Kidney epithelial cell (primary cell): ENCODE data around the gene TRIM10. TPM values are rescaled to one million over a fixed set of nuclear protein-coding genes. Genes with fewer than 3 reads are reported as not detected.

ENCODE experiments used
- DNase-seq: peaks from one replicate; pipeline ENCODE4 v3.0.0-alpha.2; 2010; ENCODE audit warnings: low read depth
- H3K27me3 ChIP-seq: 2 replicates; pipeline ENCODE4 v1.6.0; 2011; ENCODE audit warnings: low read length; ENCODE audit not compliant: control insufficient read depth, insufficient read depth
- H3K36me3 ChIP-seq: 2 replicates; pipeline ENCODE4 v1.5.1; 2011; ENCODE audit warnings: low read length; ENCODE audit not compliant: control insufficient read depth, insufficient read depth
- H3K4me3 ChIP-seq: 2 replicates; pipeline ENCODE4 v1.5.1; 2011; ENCODE audit warnings: low read depth, mild to moderate bottlenecking, control low read depth, low read length
- total RNA-seq: library from RNA; depleted of rRNA; stranded (reverse); fragments of >200 nt; gene quantifications from 2 replicates; pipeline ENCODE4 v1.2.3, GENCODE V29; 2015
- TF ChIP-seq, protein P1 (sequence below): IDR thresholded peaks from 2 replicates; pipeline ENCODE4 v1.5.1; 2011; ENCODE audit warnings: mild to moderate bottlenecking, moderate library complexity, low read length, control low read depth, inconsistent platforms; ENCODE audit not compliant: insufficient read depth, poor library complexity, severe bottlenecking

Gene TRIM10
- total RNA-seq, 1 donor from 2014 or later: not detected

DNA sequence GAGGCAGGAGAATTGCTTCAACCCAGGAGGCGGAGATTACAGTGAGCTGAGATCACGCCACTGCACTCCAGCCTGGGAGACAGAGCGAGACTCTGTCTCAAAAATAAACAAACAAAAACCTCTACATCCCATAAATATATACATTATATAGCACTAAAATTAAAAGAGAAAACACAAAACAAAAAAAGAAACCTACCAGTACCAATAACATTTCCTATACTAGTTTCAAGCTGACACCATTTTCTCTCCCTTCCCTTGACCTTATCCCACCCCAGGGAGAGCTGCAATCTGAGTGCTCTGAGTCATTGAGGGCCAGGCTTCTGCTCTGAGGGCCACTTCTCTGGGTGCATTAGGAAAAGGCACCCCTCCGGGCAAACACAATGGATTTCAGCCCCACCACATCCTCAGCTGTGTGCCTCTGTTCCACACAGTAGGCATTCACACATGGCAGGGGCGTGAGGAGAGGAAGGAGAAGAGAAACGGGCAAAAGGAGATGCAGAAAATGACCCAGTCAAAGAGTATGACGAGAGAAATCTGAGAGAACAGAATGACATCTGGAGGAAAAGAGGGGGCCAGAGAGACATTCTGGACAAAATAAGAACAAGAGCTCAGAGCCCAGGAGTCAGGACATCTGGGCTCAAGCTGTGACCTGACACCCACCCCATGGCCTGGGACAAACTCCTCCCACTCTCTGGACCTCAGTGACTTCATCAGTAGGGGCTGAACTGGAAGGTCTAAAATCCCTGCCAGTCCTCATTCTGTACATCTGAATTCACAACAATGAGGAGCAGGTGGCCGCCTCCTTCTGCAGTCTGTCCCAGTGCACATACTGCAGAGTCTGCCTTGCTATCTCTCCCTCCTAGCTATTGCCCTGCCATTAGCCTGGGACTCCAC is 34.0 kb upstream of the TRIM10 start:
- H3K4me3 ChIP-seq: no peak overlapping the region
- H3K36me3 ChIP-seq: peaks cover 4% of the 10 kb centered on the region
- TF ChIP-seq, protein P1, sequence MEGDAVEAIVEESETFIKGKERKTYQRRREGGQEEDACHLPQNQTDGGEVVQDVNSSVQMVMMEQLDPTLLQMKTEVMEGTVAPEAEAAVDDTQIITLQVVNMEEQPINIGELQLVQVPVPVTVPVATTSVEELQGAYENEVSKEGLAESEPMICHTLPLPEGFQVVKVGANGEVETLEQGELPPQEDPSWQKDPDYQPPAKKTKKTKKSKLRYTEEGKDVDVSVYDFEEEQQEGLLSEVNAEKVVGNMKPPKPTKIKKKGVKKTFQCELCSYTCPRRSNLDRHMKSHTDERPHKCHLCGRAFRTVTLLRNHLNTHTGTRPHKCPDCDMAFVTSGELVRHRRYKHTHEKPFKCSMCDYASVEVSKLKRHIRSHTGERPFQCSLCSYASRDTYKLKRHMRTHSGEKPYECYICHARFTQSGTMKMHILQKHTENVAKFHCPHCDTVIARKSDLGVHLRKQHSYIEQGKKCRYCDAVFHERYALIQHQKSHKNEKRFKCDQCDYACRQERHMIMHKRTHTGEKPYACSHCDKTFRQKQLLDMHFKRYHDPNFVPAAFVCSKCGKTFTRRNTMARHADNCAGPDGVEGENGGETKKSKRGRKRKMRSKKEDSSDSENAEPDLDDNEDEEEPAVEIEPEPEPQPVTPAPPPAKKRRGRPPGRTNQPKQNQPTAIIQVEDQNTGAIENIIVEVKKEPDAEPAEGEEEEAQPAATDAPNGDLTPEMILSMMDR: no peak
- no peaks in the 10 kb centered on the region for H3K27me3 ChIP-seq
- no peak for DNase-seq

DNA sequence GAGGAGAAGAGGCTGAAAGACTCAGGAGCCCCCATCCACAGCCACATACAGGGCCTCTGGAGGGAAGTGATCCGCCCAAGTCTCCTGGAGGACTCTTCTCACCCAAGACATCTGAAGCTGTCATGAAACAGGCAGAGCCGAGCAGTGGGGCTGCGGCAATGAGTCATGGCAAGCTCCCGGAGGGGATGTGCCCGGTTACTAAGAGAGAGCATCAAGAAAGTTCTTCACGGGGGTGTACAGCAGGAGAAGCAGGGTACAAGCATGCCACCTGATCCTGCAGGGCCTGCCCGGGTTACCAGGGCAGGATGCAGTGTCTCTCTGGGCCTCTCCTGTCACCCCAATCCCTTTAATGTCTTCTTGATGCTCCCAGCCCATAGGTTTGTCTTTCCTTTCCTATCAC is 31.1 kb upstream of the TRIM10 start:
- TF ChIP-seq, protein P1: no peak
- Histone ChIP-seq H3K27me3 (no peaks in the 10 kb centered on the region), H3K36me3 (no peaks in the 10 kb centered on the region), H3K4me3 (no peak overlapping the region)
- DNase-seq: no peak

DNA sequence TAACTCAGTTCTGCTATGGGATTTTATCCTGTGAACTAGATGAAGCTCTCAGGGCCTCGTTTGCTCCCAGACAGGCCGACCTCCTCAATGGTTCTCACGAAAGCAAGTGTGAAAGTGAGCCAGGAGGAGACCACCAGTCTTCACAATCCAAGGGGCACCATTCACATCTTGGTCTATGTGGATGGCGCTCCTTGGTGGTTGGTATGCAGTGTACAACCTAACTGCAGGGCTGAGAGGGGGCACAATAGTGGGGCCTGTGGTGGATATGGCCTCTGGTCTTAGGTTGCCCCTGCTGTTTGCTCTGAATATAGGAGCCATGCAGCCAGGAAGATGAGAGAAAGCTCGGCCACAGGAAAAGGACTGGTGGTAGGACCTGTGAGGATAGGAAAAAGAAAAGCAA is 27.5 kb upstream of the TRIM10 start:
- no peak for DNase-seq
- no peaks in the 10 kb centered on the region for H3K36me3 ChIP-seq
- no peaks in the 10 kb centered on the region for H3K27me3 ChIP-seq
- TF ChIP-seq, protein P1: no peak
- no peak overlapping the region for H3K4me3 ChIP-seq

DNA sequence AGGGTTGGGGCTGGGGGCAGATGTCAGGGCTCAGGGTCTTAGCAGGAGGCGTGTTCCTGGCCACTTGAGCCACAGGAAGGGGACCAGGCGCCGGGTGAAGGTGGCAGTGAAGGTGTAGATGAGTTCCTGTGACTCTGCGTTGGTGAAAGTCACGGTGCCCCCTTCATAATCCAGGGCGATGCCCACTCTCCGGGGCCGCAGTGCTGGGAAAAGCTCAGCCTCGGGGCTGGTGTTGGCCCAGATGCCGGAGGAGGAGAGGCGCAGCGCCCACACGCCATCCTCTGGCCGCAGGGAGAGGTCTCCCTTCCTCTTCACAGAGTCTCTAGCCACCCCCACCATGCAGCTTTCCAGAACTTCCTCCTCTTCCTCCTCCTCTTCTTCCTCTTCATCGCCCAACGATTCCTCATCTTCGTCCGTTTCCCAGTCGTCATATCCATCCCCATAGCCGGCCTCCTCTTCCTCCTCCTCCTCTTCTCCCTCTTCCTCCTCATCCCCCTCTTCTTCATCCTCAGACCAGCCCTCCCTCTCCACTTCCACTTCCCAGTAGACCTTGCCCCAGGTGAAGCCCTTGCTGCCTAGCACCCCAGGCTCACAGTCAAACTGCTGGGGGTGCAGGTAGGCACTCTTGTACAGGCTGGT is 25.0 kb upstream of the TRIM10 start:
- no peak for DNase-seq
- TF ChIP-seq, protein P1: no peak
- Histone ChIP-seq H3K4me3 (no peak overlapping the region), H3K36me3 (no peaks in the 10 kb centered on the region), H3K27me3 (no peaks in the 10 kb centered on the region)

DNA sequence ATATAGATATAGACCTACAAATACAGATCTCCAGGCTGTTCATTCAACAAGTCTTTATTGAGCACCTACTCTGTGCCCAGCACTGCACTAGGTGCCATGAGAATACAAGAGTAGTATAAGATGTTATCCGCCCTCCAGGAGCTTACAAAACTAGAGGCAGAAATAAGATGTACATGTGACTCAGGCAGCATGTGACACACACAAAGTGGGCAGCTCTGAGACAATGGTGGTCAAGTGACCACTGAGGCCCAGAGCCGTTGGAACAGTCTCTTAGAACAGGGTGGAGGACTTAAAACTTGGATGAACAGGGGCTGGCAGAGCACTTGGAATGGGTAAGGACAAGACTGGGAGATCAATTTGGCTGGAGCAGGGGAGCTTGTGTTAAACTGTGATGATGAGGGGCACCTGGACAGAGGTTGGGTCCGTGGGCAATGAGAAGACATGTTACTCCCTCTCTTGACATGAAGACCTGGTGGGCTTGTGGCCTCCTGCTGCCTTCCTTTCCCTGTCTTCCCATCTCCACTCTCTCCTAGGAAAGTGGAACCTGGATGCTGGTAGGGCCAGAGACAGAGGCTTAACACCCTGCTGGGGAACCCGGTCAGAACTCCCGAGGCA is 23.5 kb upstream of the TRIM10 start:
- no peaks in the 10 kb centered on the region for H3K36me3 ChIP-seq
- DNase-seq: no peak
- H3K4me3 ChIP-seq: no peak overlapping the region
- TF ChIP-seq, protein P1: no peak
- no peaks in the 10 kb centered on the region for H3K27me3 ChIP-seq
